HepG2 (cell line): Measurements from ENCODE around the gene RPL38. TPM values are rescaled to one million over a fixed set of nuclear protein-coding genes. Genes with fewer than 3 reads are reported as not detected.

Source experiments
- ADNP ChIP-seq: sonication (generic); formaldehyde crosslinking; IDR thresholded peaks from 2 replicates; pipeline ENCODE4 v1.4.0; 2020; ENCODE audit warnings: missing genetic modification reagents
- ARID4A ChIP-seq: sonication (generic); formaldehyde crosslinking; IDR thresholded peaks from 2 replicates; pipeline ENCODE4 v1.5.0; 2020; ENCODE audit warnings: mild to moderate bottlenecking, missing genetic modification reagents, borderline replicate concordance
- ASH2L ChIP-seq: fragments of 300-600, 200-600 bp; sonication (generic); IDR thresholded peaks from 2 replicates; pipeline ENCODE4 v1.7.0; 2017; ENCODE audit warnings: low read depth, mild to moderate bottlenecking, moderate library complexity, mixed read lengths, low read length; ENCODE audit not compliant: insufficient read length
- BRF2 ChIP-seq: sonication (generic); formaldehyde crosslinking; IDR thresholded peaks from 2 replicates; pipeline ENCODE4 v1.8.1; 2022; ENCODE audit warnings: mild to moderate bottlenecking, missing genetic modification reagents
- HNF1A ChIP-seq, 2 experiments: sonication (generic) in 1 of 2; formaldehyde crosslinking in 1 of 2; IDR thresholded peaks; 2 replicates each; pipeline versions ENCODE4 v1.4.0 to v1.6.1; 2016 to 2020; ENCODE audit warnings: borderline replicate concordance in 1 of 2, low read depth in 1 of 2, mild to moderate bottlenecking in 1 of 2, missing genetic modification reagents in 1 of 2
- HNF4A ChIP-seq: sonication (generic); formaldehyde crosslinking; IDR thresholded peaks from 2 replicates; pipeline ENCODE4 v1.4.0; 2020; ENCODE audit warnings: missing genetic modification reagents
- HOXD1 ChIP-seq: sonication (generic); formaldehyde crosslinking; IDR thresholded peaks from 2 replicates; pipeline ENCODE4 v1.5.0; 2020; ENCODE audit warnings: missing genetic modification reagents
- ISX ChIP-seq: sonication (generic); formaldehyde crosslinking; conservative IDR thresholded peaks from 2 replicates; pipeline ENCODE4 v1.5.0; 2020; ENCODE audit warnings: missing genetic modification reagents
- MXI1 ChIP-seq: IDR thresholded peaks from 3 replicates; pipeline ENCODE4 v1.6.1; 2012; ENCODE audit warnings: low read depth, low read length, inconsistent platforms, borderline replicate concordance
- NFYB ChIP-seq: sonication (generic); formaldehyde crosslinking; IDR thresholded peaks from 2 replicates; pipeline ENCODE4 v1.4.0; 2020; ENCODE audit warnings: missing genetic modification reagents
- SALL1 ChIP-seq: sonication (generic); formaldehyde crosslinking; IDR thresholded peaks from 2 replicates; pipeline ENCODE4 v1.8.0; 2022; ENCODE audit warnings: mild to moderate bottlenecking, missing genetic modification reagents
- SETDB1 ChIP-seq: sonication (generic); formaldehyde crosslinking; IDR thresholded peaks from 2 replicates; pipeline ENCODE4 v1.5.1; 2020; ENCODE audit warnings: missing genetic modification reagents, mild to moderate bottlenecking, borderline replicate concordance
- TBP ChIP-seq: sonication (generic); formaldehyde crosslinking; IDR thresholded peaks from 2 replicates; pipeline ENCODE4 v1.5.0; 2020; ENCODE audit warnings: missing genetic modification reagents
- TEAD3 ChIP-seq: optimal IDR thresholded peaks from 2 replicates; pipeline ENCODE3; 2016; ENCODE audit warnings: borderline replicate concordance
- ZNF333 ChIP-seq: sonication (generic); formaldehyde crosslinking; IDR thresholded peaks from 2 replicates; pipeline ENCODE4 v1.4.0; 2020; ENCODE audit warnings: mild to moderate bottlenecking, missing genetic modification reagents, borderline replicate concordance
- ZNF570 ChIP-seq: sonication (generic); formaldehyde crosslinking; IDR thresholded peaks from 2 replicates; pipeline ENCODE4 v1.4.0; 2020; ENCODE audit warnings: mild to moderate bottlenecking, missing genetic modification reagents, borderline replicate concordance
- ZNF597 ChIP-seq: sonication (generic); formaldehyde crosslinking; IDR thresholded peaks from 2 replicates; pipeline ENCODE4 v1.5.0; 2020; ENCODE audit warnings: missing genetic modification reagents
- polyA plus RNA-seq, 8 experiments: library from polyadenylated mRNA; depleted of rRNA in 3 of 8; stranded (reverse) in 7 of 8; unstranded in 1 of 8; fragments of >200 nt; fragmentation: Illumina TruSeq in 4 of 8; extraction: Trizol in 4 of 8; gene quantifications; 2 replicates each; pipeline versions ENCODE4 v1.2.1 to v1.2.3, GENCODE V29; 2011 to 2016; ENCODE audit warnings: low read depth in 4 of 8, missing spikeins in 1 of 8, mixed read lengths in 1 of 8; ENCODE audit not compliant: insufficient read depth in 1 of 8
- total RNA-seq, 5 experiments: library from RNA; depleted of rRNA; stranded (reverse); fragments of >200 nt; fragmentation: Illumina TruSeq; extraction: Trizol; gene quantifications; 2 replicates each; pipeline ENCODE4 v1.2.3, GENCODE V29; 2016; ENCODE audit warnings: low read depth in 1 of 5

Gene RPL38
- total and polyA plus RNA-seq, 2 of the 13 experiments (the other 11 are each of a cell fraction or from before 2014, with no cell fraction given): 2,370 to 2,372 TPM

- no peak; the same call in 1 of the 2 replicates for TF ChIP-seq ARID4A
- no peak for TF ChIP-seq TEAD3 (CRISPR knock-in tag)
- TF ChIP-seq NFYB (CRISPR knock-in tag): no peak
- no peak for TF ChIP-seq ZNF597 (CRISPR knock-in tag)
- 0 out of 2 replicates have a peak, but pooled peaks have one; percentile 37 for TF ChIP-seq ZNF333 (CRISPR knock-in tag)
- no peak for TF ChIP-seq TBP (CRISPR knock-in tag)
- no peak for TF ChIP-seq MXI1
- TF ChIP-seq HNF1A (IDR thresholded peaks at IDR 0.05; ENCODE audit: low read depth): no peak
- no peak for TF ChIP-seq HNF1A (CRISPR knock-in tag; IDR thresholded peaks at IDR 0.05; ENCODE audit: borderline replicate concordance)
- no peak for TF ChIP-seq ADNP (CRISPR knock-in tag)
- no peak for TF ChIP-seq ISX (CRISPR knock-in tag)
- TF ChIP-seq SALL1 (CRISPR knock-in tag): peak; percentile 28; the same call in 1 of the 2 replicates
- no peak for TF ChIP-seq HNF4A (CRISPR knock-in tag)
- TF ChIP-seq BRF2 (CRISPR knock-in tag): no peak
- TF ChIP-seq SETDB1 (CRISPR knock-in tag): no peak
- TF ChIP-seq ASH2L: no peak
- no peak for TF ChIP-seq HOXD1
- no peak for TF ChIP-seq ZNF570 (CRISPR knock-in tag)
These were observed 7.8 kb downstream of the RPL38 start (continued) for GRCh38 chr17:74211141-74211911.
